HCEC 1CT (cell line): ENCODE results near the gene TSPOAP1.

ENCODE experiments used
- DNase-seq: peaks from one replicate; pipeline ENCODE4 v3.0.0-alpha.2; 2017

TSPOAP1 gene

GRCh38 chr17:58302919-58303585 lies 25.5 kb downstream of the TSPOAP1 start:
- no peak for DNase-seq

GRCh38 chr17:58302171-58302918 lies 26.2 kb downstream of the TSPOAP1 start:
- DNase-seq = no peak

DNA sequence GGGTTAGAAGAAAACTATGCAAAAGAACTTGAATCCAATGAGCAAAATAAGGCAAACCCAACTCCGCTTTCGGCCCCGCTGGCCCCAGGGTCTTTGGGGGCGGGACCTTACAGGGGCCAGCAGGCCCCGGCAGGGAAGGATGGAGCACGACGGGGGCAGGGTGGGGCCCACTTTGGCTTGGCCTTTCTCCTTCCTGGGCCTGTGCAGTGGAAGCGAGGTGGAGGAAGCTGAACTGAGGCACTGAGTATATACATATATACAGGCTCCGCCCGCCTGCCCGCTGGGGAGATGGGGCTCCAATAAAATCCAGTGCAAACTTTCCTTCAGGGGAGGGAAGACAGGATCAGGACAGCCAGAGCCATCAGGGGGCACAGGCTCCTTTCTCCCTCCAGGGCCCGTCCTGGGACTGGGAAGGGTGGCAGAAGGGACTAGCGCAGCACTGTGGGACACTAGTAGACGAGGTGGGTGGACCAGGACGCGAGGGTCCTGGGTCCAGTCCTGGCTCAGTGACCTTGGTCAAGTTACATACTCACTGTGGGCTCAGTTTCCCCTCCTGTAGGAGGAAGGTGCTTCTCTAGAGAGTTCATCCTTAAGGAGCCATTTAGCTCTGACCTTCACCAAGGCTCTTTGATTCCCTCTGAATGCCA lies 27.0 kb downstream of the TSPOAP1 start:
- no peak for DNase-seq

DNA sequence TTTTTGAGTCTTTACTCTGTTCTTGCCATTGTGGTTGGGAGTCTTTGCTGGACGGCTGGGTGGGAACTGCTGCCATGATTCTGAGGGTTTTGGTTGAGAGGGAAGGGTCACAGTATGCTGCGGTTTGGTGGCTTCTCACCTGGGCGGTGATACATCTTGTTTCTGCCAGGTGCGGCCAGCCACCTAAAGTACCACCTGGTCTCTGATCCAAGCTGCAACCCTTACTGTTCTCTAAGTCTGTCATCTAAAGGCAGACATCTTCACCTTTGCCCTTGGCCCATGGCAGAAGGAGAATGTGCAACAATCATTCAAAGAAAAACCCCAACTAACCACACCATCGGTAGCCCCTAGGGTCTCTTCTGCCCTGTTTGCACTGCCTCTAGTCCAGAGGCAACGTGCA lies 28.3 kb downstream of the TSPOAP1 start:
- DNase-seq = no peak

GRCh38 chr17:58294034-58294433 lies 34.6 kb downstream of the TSPOAP1 start:
- DNase-seq = no peak

- no peak for DNase-seq
Measured at GRCh38 chr17:58291246-58291645, 37.3 kb downstream of the TSPOAP1 start.

DNA sequence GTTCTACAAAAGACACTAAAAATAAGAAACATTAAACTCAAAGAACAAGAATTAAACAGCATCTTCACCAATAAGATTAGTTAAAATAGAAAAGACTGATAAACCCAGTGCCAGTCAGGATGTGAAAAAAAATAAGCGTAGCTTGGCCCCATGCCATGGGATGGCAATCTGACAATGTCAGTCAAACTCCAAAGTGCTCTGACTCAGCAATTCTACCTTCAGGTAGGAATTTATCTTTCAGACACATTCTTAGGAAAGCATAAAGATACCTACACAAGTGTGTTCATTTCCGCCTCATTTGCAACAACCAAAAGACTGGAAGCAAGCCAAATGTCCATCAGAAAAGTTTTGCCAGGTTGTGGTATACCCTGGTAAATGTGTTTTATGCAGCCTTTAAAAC lies 38.7 kb downstream of the TSPOAP1 start:
- DNase-seq = no peak

- DNase-seq = no peak
Measured at GRCh38 chr17:58285422-58285810, 43.2 kb downstream of the TSPOAP1 start.

- no peak for DNase-seq
Measured at GRCh38 chr17:58284613-58285421, 43.8 kb downstream of the TSPOAP1 start.

DNA sequence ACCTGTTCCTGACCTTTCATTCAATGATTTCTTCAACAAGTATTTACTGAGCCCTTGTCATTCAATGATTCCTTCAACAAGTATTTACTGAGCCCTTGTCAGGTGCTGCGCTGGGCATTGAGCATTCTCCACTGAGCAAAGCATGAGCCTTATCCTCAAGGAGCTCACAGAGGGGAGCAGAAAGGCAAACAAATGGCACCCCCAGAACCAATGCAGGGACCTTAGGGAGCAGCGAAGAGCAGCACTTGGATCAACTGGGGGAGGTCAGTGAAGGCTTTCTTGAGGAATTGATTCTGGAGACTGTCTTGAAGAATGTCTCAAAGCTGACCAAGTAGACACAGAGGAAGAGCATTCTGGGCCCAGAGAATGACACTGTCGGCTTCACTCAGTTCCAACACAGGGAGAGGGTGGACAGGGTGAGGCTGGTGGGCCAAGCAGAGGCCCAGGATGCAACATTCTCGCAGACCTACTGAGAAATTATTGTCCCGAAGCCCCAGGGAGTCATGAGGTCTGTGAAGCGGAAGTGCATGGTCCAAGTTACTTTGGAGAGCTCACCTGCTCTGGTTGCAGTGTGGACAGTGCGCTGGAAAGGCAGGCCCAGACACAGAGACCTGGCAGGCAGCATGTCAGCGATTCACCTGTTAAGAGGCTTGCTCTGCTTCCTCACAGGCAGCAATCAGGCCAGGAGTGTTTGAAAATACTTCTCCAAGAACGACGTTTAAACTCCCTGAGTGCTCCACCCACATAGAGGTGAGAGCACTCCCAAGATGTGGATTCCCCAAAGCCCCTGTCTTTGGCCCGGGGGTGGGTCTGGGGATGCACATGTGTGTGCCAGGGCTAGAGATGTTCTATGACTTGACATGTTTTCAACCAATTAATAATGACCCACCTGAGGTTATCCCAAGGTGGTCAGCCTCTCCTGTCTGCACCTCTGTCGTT lies 44.7 kb downstream of the TSPOAP1 start:
- no peak for DNase-seq

GRCh38 chr17:58282442-58282841 lies 46.2 kb downstream of the TSPOAP1 start:
- no peak for DNase-seq

GRCh38 chr17:58281511-58282011 lies 47.0 kb downstream of the TSPOAP1 start:
- DNase-seq = no peak

DNA sequence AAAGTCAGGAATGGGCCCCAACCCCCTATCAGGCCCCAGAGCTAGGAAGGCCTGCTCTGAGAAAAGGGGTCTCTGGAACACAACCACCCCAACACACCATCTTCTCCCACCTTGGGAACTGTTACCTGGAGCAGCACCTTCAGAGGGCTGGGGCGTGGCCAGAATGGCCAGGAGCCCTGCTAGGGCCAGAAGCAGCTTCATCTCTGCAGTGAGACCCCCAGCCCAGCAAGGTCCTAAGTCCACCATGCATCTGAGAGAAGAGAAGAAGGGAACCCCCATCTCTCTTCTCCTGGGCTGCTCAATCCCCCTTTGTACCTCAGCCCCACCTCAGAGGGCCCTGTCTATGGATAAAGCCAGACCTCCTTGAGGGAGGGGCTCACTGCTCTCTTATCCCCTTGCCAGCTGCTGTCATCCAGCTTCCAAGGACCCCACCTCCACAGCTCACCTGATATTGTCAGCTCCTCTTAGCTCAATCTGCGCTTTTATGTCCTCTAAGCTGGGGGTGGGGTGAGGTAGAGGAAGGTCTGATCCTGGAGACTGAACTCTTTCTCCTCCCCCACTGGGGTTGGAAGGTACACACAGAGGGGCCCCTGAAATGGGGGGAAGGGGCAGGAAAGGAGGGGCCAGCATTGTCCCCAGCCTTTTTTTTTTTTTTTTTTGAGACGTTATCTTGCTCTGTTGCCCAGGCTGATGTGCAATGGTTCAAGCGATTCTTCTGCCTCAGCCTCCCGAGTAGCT lies 47.9 kb downstream of the TSPOAP1 start, which contains the start of gene MPO:
MPO (minus strand) TSS at position 456 of the 738 bp plus-strand sequence; CDS start at position 279, 177 bp downstream.
- DNase-seq = no peak

- no peak for DNase-seq
Measured at GRCh38 chr17:58279736-58280479, 48.7 kb downstream of the TSPOAP1 start.

DNA sequence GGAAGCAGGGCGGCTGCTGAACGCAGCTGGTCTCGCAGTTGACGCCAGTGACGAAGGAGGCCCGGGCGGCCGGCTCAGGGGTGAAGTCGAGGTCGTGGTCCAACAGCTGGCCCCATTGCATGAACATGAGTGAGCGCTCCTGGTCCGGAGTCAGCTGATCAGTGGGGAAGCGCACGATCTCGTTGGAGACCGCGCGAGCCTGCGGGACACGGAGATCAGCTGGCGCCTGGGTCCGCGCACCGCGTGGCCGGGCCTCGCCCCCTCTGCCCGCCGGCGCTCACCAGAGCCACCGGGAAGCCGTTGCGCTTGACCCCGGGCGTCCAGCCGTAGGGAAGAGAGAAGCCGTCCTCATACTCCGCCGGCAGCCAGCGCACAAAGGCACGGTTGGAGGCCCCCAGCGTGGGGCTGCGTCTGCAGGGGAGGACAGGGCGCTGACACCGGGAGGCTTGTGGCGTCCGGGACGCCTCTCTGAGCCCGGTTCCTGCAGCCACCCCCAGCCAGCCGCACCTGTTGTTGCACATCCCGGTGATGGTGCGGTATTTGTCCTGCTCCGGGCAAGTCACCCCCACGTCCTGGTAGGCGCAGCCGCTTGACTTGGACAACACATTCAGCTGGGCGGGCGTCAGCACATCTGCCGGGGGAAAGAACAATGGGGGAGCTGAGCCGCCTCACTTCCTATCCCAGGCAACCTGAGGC lies 49.4 kb downstream of the TSPOAP1 start:
- DNase-seq = no peak

DNA sequence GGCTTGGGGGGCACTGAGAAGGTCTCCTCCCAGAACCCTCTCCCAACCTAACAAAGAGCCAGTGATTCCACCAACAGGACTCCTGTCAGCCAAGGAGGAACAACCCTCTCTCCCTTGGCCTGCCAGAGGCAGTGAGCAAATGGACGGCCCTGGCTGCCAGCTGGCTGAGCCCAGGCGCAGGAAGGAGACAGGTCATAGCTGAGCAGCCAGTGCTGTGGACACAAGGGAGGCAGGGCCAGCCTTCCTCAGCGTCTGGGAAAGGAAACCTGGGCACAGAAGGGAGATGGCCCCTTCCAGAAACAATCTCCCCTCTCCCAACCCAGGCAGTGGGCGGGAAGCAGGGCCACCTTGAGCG lies 50.0 kb downstream of the TSPOAP1 start:
- no peak for DNase-seq

DNA sequence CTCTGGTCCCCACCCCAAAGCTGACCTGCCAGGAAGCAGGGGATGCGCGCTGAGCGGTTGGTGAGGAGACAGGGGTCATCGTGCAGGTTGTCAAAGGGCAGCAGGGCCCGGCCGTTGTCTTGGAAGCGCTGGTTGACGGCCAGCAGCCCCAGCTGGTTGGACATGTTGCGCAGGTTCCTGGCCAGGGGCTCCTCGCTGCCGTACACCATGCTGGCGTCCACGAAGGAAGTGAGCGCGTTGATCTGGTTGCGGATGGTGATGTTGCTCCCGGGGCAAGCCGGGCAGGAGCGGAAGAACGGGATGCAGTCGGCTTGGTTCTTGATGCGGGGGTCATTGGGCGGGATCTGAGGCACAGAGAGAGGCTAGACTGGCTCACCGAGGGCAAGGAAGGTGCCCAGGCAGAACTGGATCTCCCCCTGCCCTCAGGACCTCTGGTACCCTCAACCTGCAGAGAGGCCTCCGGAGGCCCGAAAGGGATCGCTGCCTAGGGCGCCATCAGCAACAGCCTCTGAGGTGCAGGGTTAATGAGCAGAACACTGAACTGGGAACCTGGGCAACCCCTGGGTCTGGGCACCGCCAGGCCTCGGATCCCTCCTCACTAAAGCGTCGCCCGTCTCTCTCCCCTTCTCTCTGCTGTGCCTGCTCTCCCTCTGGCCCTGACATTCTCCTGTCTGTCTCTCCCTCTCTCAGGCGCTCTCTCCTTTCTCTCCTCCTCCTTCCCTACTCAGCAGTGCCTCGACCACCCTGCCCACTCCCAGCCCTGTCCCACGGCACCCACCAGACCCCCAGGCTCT lies 50.6 kb downstream of the TSPOAP1 start:
- no peak for DNase-seq

- DNase-seq = no peak
Measured at GRCh38 chr17:58277107-58277801, 51.3 kb downstream of the TSPOAP1 start.
